SK-N-SH treated with all-trans-retinoic acid at 6 μM for 48 hours (cell line): ENCODE data around the gene AP4S1.

Experiments
- PPARA ChIP-seq: fragments of 250-450 bp; sonication (Bioruptor Pico); IDR thresholded peaks from 2 replicates; pipeline ENCODE4 v1.5.0; 2020; ENCODE audit warnings: mild to moderate bottlenecking, borderline replicate concordance
- ZC3H10 ChIP-seq: fragments of 250-450 bp; sonication (Bioruptor Pico); IDR thresholded peaks from 2 replicates; pipeline ENCODE4 v1.5.1; 2021; ENCODE audit warnings: mild to moderate bottlenecking, moderate library complexity
- ZNF70 ChIP-seq: fragments of 450-650 bp; formaldehyde crosslinking; IDR thresholded peaks from 2 replicates; pipeline ENCODE4 v1.5.0; 2020; ENCODE audit warnings: mild to moderate bottlenecking, moderate library complexity
- TF ChIP-seq, protein P1 (sequence below): fragments of 250-450 bp; sonication (Bioruptor Pico); IDR thresholded peaks from 2 replicates; pipeline ENCODE4 v1.8.0; 2020; ENCODE audit warnings: mild to moderate bottlenecking, moderate library complexity, borderline replicate concordance

DNA sequence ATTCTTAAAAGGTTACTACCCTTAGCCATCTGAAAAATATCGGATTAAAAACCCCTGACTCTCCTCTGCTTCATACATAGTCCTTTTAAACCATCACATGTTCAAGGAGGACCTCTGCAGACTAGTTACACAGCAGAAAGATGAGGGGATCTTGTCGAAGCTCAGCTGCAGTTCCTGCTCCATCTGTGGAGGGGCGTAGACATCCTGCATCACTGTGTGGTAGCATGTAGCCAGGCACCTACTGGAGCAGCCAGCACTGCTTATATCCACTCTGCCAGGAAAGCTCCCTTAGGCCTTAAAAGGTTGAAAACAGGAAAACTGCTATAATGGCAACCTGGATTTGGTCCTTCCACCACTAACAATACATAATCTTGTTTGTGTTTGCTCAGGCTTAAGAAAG lies 58.3 kb downstream of the AP4S1 start:
- TF ChIP-seq PPARA (CRISPR knock-in tag) = no peak
- TF ChIP-seq, protein P1, sequence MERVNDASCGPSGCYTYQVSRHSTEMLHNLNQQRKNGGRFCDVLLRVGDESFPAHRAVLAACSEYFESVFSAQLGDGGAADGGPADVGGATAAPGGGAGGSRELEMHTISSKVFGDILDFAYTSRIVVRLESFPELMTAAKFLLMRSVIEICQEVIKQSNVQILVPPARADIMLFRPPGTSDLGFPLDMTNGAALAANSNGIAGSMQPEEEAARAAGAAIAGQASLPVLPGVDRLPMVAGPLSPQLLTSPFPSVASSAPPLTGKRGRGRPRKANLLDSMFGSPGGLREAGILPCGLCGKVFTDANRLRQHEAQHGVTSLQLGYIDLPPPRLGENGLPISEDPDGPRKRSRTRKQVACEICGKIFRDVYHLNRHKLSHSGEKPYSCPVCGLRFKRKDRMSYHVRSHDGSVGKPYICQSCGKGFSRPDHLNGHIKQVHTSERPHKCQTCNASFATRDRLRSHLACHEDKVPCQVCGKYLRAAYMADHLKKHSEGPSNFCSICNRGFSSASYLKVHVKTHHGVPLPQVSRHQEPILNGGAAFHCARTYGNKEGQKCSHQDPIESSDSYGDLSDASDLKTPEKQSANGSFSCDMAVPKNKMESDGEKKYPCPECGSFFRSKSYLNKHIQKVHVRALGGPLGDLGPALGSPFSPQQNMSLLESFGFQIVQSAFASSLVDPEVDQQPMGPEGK (CRISPR knock-in tag) = no peak
- TF ChIP-seq ZNF70 (CRISPR knock-in tag) = no peak
- TF ChIP-seq ZC3H10 (CRISPR knock-in tag) = no peak
